ENCODE measurements around the gene RASAL1. TPM values are rescaled to one million over a fixed set of nuclear protein-coding genes. Genes with fewer than 3 reads are reported as not detected.

RASAL1 gene
- total and polyA plus RNA-seq, 2 donors (not counting 1 experiment from before 2014, with no cell fraction given), result 0.10 to 11.0 TPM

GRCh38 chr12:113088037-113088436 lies 47.5 kb downstream of the RASAL1 start:
- Histone ChIP-seq H4K20me1 (ENCODE audit: control insufficient read depth, insufficient read depth, low read length, poor library complexity, severe bottlenecking) (no peaks in the 10 kb centered on the region), H3K79me2 (ENCODE audit: control insufficient read depth, insufficient read depth, low read length) (peaks cover 38% of the 10 kb centered on the region), H3K4me1 (ENCODE audit: control insufficient read depth in 2 of 2, insufficient read depth in 2 of 2, low read length in 2 of 2) (peaks cover 99 to 100% of the 10 kb centered on the region in 2 donors), H3K4me2 (replicated peaks; ENCODE audit: low read depth, low read length, poor library complexity, severe bottlenecking) (peak overlapping the region; percentile 77), H3K36me3 (replicated peaks in 1 of 2; ENCODE audit: control extremely low read depth in 1 of 2, control insufficient read depth in 1 of 2, extremely low read depth in 1 of 2, insufficient read depth in 2 of 2, low read length in 1 of 2) (peaks cover 1% of the 10 kb centered on the region in 2 experiments), H3K4me3 (ENCODE audit: control extremely low read depth in 1 of 5, extremely low read depth in 1 of 5, insufficient read depth in 1 of 5, low read depth in 2 of 5, low read length in 4 of 5) (no peak overlapping the region), H3K9me3 (ENCODE audit: control extremely low read depth in 1 of 3, control insufficient read depth in 2 of 3, insufficient read depth in 1 of 3, low read length in 2 of 3) (no peaks in the 10 kb centered on the region), H3K27me3 (replicated peaks in 1 of 4; ENCODE audit: control extremely low read depth in 1 of 4, control insufficient read depth in 3 of 4, insufficient read depth in 4 of 4, low read length in 3 of 4) (no peaks in the 10 kb centered on the region), H2AFZ (ENCODE audit: insufficient read depth, low read depth, low read length, poor library complexity, severe bottlenecking) (no peak overlapping the region), H3K27ac (ENCODE audit: low read length in 2 of 2) (peak overlapping the region; percentile 76 to 85), H3K9ac (ENCODE audit: low read length) (no peak overlapping the region)
- TF ChIP-seq EZH2 (IDR thresholded peaks at IDR 0.05; ENCODE audit: borderline replicate concordance, insufficient read depth, low read depth, low read length, poor library complexity, severe bottlenecking) (no peak), CTCF (IDR thresholded peaks at IDR 0.05) (no peak)
- Mint-ChIP-seq H3K4me1 (peaks cover 92% of the 10 kb centered on the region), H3K27ac (peak overlapping the region; percentile 73), H3K4me3 (peak overlapping the region; percentile 41), H3K27me3 (no peaks in the 10 kb centered on the region), H3K9me3 (ENCODE audit: insufficient read depth) (no peaks in the 10 kb centered on the region)
- ChIA-PET POLR2A (interaction anchor here (1.0 to 1.2 kb wide), 3 partner anchors 38 to 84 kb away, joined by 3 to 7 read pairs (median 6); no protein-coding TSS in a partner anchor), CTCF (interaction anchor here (1.0 to 14.5 kb wide), 6 partner anchors 9 to 40 kb away, joined by 3 to 359 read pairs (median 4); partner anchors contain the start of gene DTX1)
- 73% methylated on average over 3 of the region's 3 CpGs for WGBS (ENCODE audit: insufficient coverage)
- no peak for DNase-seq
- intact Hi-C loops (cut with micrococcal nuclease), result no loop called here
- ATAC-seq (ENCODE audit: low read depth), result no peak

GRCh38 chr12:113087193-113087592 lies 48.4 kb downstream of the RASAL1 start:
- WGBS (ENCODE audit: insufficient coverage), result 7% methylated on average over 4 of the region's 5 CpGs
- peak overlapping the region; percentile 76 to 85 for H3K27ac ChIP-seq (ENCODE audit: low read length in 2 of 2)
- ChIA-PET POLR2A (interaction anchor here (0.6 to 1.2 kb wide), 5 partner anchors 20 to 43 kb away, joined by 3 to 7 read pairs (median 4); no protein-coding TSS in a partner anchor), CTCF (interaction anchor here (0.9 to 1.3 kb wide), 8 partner anchors 8 to 62 kb away, joined by 3 to 8 read pairs (median 4); partner anchors contain the start of gene CFAP73)
- H3K4me1 Mint-ChIP-seq, result peaks cover 87% of the 10 kb centered on the region
- H3K27ac Mint-ChIP-seq, result peak overlapping the region; percentile 86
- H3K4me3 ChIP-seq (ENCODE audit: control extremely low read depth in 1 of 5, extremely low read depth in 1 of 5, insufficient read depth in 1 of 5, low read depth in 2 of 5, low read length in 4 of 5), result peak overlapping the region in 2 of 5 experiments; percentile 5 to 16
- peaks cover 1 to 8% of the 10 kb centered on the region in 2 experiments for H3K36me3 ChIP-seq (replicated peaks in 1 of 2; ENCODE audit: control extremely low read depth in 1 of 2, control insufficient read depth in 1 of 2, extremely low read depth in 1 of 2, insufficient read depth in 2 of 2, low read length in 1 of 2)
- no peaks in the 10 kb centered on the region for H4K20me1 ChIP-seq (ENCODE audit: control insufficient read depth, insufficient read depth, low read length, poor library complexity, severe bottlenecking)
- no peak for TF ChIP-seq EZH2 (IDR thresholded peaks at IDR 0.05; ENCODE audit: borderline replicate concordance, insufficient read depth, low read depth, low read length, poor library complexity, severe bottlenecking)
- TF ChIP-seq CTCF (IDR thresholded peaks at IDR 0.05), result no peak
- H3K9ac ChIP-seq (ENCODE audit: low read length), result peak overlapping the region; percentile 43
- H3K9me3 Mint-ChIP-seq (ENCODE audit: insufficient read depth), result no peaks in the 10 kb centered on the region
- H2AFZ ChIP-seq (ENCODE audit: insufficient read depth, low read depth, low read length, poor library complexity, severe bottlenecking), result peak overlapping the region; percentile 11
- no peaks in the 10 kb centered on the region for H3K27me3 ChIP-seq (replicated peaks in 1 of 4; ENCODE audit: control extremely low read depth in 1 of 4, control insufficient read depth in 3 of 4, insufficient read depth in 4 of 4, low read length in 3 of 4)
- H3K4me3 Mint-ChIP-seq, result peak overlapping the region; percentile 74
- peak; percentile 55 for ATAC-seq (ENCODE audit: low read depth)
- peaks cover 97 to 98% of the 10 kb centered on the region in 2 donors for H3K4me1 ChIP-seq (ENCODE audit: control insufficient read depth in 2 of 2, insufficient read depth in 2 of 2, low read length in 2 of 2)
- H3K79me2 ChIP-seq (ENCODE audit: control insufficient read depth, insufficient read depth, low read length), result peaks cover 46% of the 10 kb centered on the region
- H3K27me3 Mint-ChIP-seq, result no peaks in the 10 kb centered on the region
- peak; percentile 72 for DNase-seq
- intact Hi-C loops (cut with micrococcal nuclease), result no loop called here
- peak overlapping the region; percentile 77 for H3K4me2 ChIP-seq (replicated peaks; ENCODE audit: low read depth, low read length, poor library complexity, severe bottlenecking)
- no peaks in the 10 kb centered on the region for H3K9me3 ChIP-seq (ENCODE audit: control extremely low read depth in 1 of 3, control insufficient read depth in 2 of 3, insufficient read depth in 1 of 3, low read length in 2 of 3)
